NT2/D1 (cell line): Measurements from ENCODE around the gene SMAD2.
A peak's percentile ranks its signal among the peaks of the same experiment; 100 is the strongest.
"Not testable (repeated sequence)": the region's sequence is repeated elsewhere in the genome, so short reads cannot be mapped to it uniquely, and the experiment has no call there.

Experiments used
- DNase-seq: peaks from one replicate; pipeline ENCODE4 v3.0.0-alpha.2; 2011; ENCODE audit warnings: low read depth, low spot score
- H3K27me3 ChIP-seq: 2 replicates; pipeline ENCODE4 v1.6.0; 2011; ENCODE audit warnings: mild to moderate bottlenecking; ENCODE audit not compliant: insufficient read length, insufficient read depth
- H3K36me3 ChIP-seq: 2 replicates; pipeline ENCODE4 v1.6.1; 2011; ENCODE audit warnings: mild to moderate bottlenecking, low read length, mixed read lengths; ENCODE audit not compliant: insufficient read depth, insufficient read length
- H3K4me1 ChIP-seq: 2 replicates; pipeline ENCODE4 v1.5.1; 2011; ENCODE audit not compliant: insufficient read depth, insufficient read length
- H3K4me3 ChIP-seq: 2 replicates; pipeline ENCODE4 v1.5.1; 2011; ENCODE audit warnings: low read depth; ENCODE audit not compliant: insufficient read length
- H3K9ac ChIP-seq: 2 replicates; pipeline ENCODE4 v1.6.0; 2011; ENCODE audit warnings: low read depth; ENCODE audit not compliant: insufficient read length
- H3K9me3 ChIP-seq: 2 replicates; pipeline ENCODE4 v1.5.1; 2011; ENCODE audit warnings: mild to moderate bottlenecking, low read length; ENCODE audit not compliant: insufficient read depth
- SUZ12 ChIP-seq: IDR thresholded peaks from 2 replicates; pipeline ENCODE4 v1.6.1; 2011; ENCODE audit not compliant: insufficient read length, insufficient read depth; ENCODE audit errors: extremely low read depth
- YY1 ChIP-seq: IDR thresholded peaks from 2 replicates; pipeline ENCODE4 v1.6.1; 2011; ENCODE audit not compliant: insufficient read length, insufficient read depth
- ZNF274 ChIP-seq: IDR thresholded peaks from 2 replicates; pipeline ENCODE4 v1.6.1; 2011; ENCODE audit warnings: mild to moderate bottlenecking, low read depth, low read length

The SMAD2 gene

GRCh38 chr18:47969816-47970215, 39.4 kb upstream of the SMAD2 start:
- Histone ChIP-seq H3K9ac (no peak overlapping the region), H3K9me3 (peaks cover 36% of the 10 kb centered on the region), H3K4me3 (no peak overlapping the region), H3K36me3 (no peaks in the 10 kb centered on the region), H3K27me3 (no peaks in the 10 kb centered on the region), H3K4me1 (no peaks in the 10 kb centered on the region)
- DNase-seq, result no peak
- no peak for TF ChIP-seq ZNF274
- TF ChIP-seq YY1, result no peak
- no peak for TF ChIP-seq SUZ12

GRCh38 chr18:47968721-47969120, 38.3 kb upstream of the SMAD2 start:
- no peaks in the 10 kb centered on the region for H3K36me3 ChIP-seq
- no peak for TF ChIP-seq ZNF274
- no peak for TF ChIP-seq SUZ12
- no peak for TF ChIP-seq YY1
- H3K27me3 ChIP-seq, result no peaks in the 10 kb centered on the region
- DNase-seq, result no peak
- no peak overlapping the region for H3K4me3 ChIP-seq
- no peaks in the 10 kb centered on the region for H3K4me1 ChIP-seq
- peaks cover 36% of the 10 kb centered on the region for H3K9me3 ChIP-seq
- H3K9ac ChIP-seq, result no peak overlapping the region

GRCh38 chr18:47968006-47968676, 37.7 kb upstream of the SMAD2 start:
- peaks cover 36% of the 10 kb centered on the region for H3K9me3 ChIP-seq
- peak; percentile 87 for DNase-seq
- H3K4me1 ChIP-seq, result no peaks in the 10 kb centered on the region
- TF ChIP-seq ZNF274, result no peak
- no peak for TF ChIP-seq SUZ12
- no peak for TF ChIP-seq YY1
- no peaks in the 10 kb centered on the region for H3K36me3 ChIP-seq
- H3K4me3 ChIP-seq, result no peak overlapping the region
- H3K27me3 ChIP-seq, result no peaks in the 10 kb centered on the region
- no peak overlapping the region for H3K9ac ChIP-seq

- no peak for DNase-seq
- TF ChIP-seq YY1 (no peak), ZNF274 (no peak), SUZ12 (no peak)
- H3K4me3 ChIP-seq, result no peak overlapping the region
- H3K4me1 ChIP-seq, result no peaks in the 10 kb centered on the region
- peaks cover 38% of the 10 kb centered on the region for H3K9me3 ChIP-seq
- H3K9ac ChIP-seq, result no peak overlapping the region
- H3K27me3 ChIP-seq, result no peaks in the 10 kb centered on the region
- H3K36me3 ChIP-seq, result no peaks in the 10 kb centered on the region
These were observed 33.6 kb upstream of the SMAD2 start for GRCh38 chr18:47964053-47964452.

GRCh38 chr18:47961003-47961402, 30.5 kb upstream of the SMAD2 start:
- not testable (repeated sequence) for H3K36me3 ChIP-seq, H3K27me3 ChIP-seq, H3K4me3 ChIP-seq, DNase-seq, H3K4me1 ChIP-seq, H3K9ac ChIP-seq
- H3K9me3 ChIP-seq, result peaks cover 18% of the 10 kb centered on the region

- no peak for DNase-seq
- H3K9ac ChIP-seq, result no peak overlapping the region
- TF ChIP-seq YY1 (no peak), ZNF274 (no peak), SUZ12 (no peak)
These were observed 23.0 kb upstream of the SMAD2 start for GRCh38 chr18:47953471-47953931.

GRCh38 chr18:47950511-47950910, 20.1 kb upstream of the SMAD2 start:
- no peaks in the 10 kb centered on the region for H3K9me3 ChIP-seq
- DNase-seq, result no peak
- H3K4me3 ChIP-seq, result no peak overlapping the region
- no peak for TF ChIP-seq YY1
- TF ChIP-seq ZNF274, result no peak
- TF ChIP-seq SUZ12, result no peak
- no peaks in the 10 kb centered on the region for H3K4me1 ChIP-seq
- H3K9ac ChIP-seq, result no peak overlapping the region
- H3K36me3 ChIP-seq, result no peaks in the 10 kb centered on the region
- H3K27me3 ChIP-seq, result no peaks in the 10 kb centered on the region

More at GRCh38 chr18:47953471-47953931, 23.0 kb upstream of the SMAD2 start:
- H3K4me3 ChIP-seq, result no peak overlapping the region
- H3K27me3 ChIP-seq, result no peaks in the 10 kb centered on the region
- no peaks in the 10 kb centered on the region for H3K9me3 ChIP-seq
- no peaks in the 10 kb centered on the region for H3K36me3 ChIP-seq
- H3K4me1 ChIP-seq, result no peaks in the 10 kb centered on the region
